ENCODE data around the gene DUOXA1.

Gene DUOXA1

GRCh38 chr15:45097466-45097865, 32.2 kb downstream of the DUOXA1 start:
- TF ChIP-seq CTCF (IDR thresholded peaks at IDR 0.05; ENCODE audit: control insufficient read depth, extremely low read depth, insufficient read depth): no peak
- H3K4me3 ChIP-seq (ENCODE audit: low read depth, low read length): no peak overlapping the region
- no peak for DNase-seq (ENCODE audit: low read depth)

- TF ChIP-seq CTCF (IDR thresholded peaks at IDR 0.05; ENCODE audit: control insufficient read depth, extremely low read depth, insufficient read depth): no peak
- DNase-seq (ENCODE audit: low read depth): no peak
- H3K4me3 ChIP-seq (ENCODE audit: low read depth, low read length): no peak overlapping the region
Measured at GRCh38 chr15:45095661-45096060, 34.0 kb downstream of the DUOXA1 start.

GRCh38 chr15:45094358-45094730, 35.3 kb downstream of the DUOXA1 start:
- no peak for DNase-seq (ENCODE audit: low read depth)
- no peak for TF ChIP-seq CTCF (IDR thresholded peaks at IDR 0.05; ENCODE audit: control insufficient read depth, extremely low read depth, insufficient read depth)
- no peak overlapping the region for H3K4me3 ChIP-seq (ENCODE audit: low read depth, low read length)

GRCh38 chr15:45093622-45094357, 35.9 kb downstream of the DUOXA1 start:
- no peak for TF ChIP-seq CTCF (IDR thresholded peaks at IDR 0.05; ENCODE audit: control insufficient read depth, extremely low read depth, insufficient read depth)
- H3K4me3 ChIP-seq (ENCODE audit: low read depth, low read length): no peak overlapping the region
- no peak for DNase-seq (ENCODE audit: low read depth)

GRCh38 chr15:45093013-45093412, 36.7 kb downstream of the DUOXA1 start:
- TF ChIP-seq CTCF (IDR thresholded peaks at IDR 0.05; ENCODE audit: control insufficient read depth, extremely low read depth, insufficient read depth): no peak
- DNase-seq (ENCODE audit: low read depth): no peak
- no peak overlapping the region for H3K4me3 ChIP-seq (ENCODE audit: low read depth, low read length)

- no peak for DNase-seq (ENCODE audit: low read depth)
- no peak for TF ChIP-seq CTCF (IDR thresholded peaks at IDR 0.05; ENCODE audit: control insufficient read depth, extremely low read depth, insufficient read depth)
- no peak overlapping the region for H3K4me3 ChIP-seq (ENCODE audit: low read depth, low read length)
Measured at GRCh38 chr15:45091576-45091975, 38.1 kb downstream of the DUOXA1 start.

GRCh38 chr15:45091161-45091560, 38.5 kb downstream of the DUOXA1 start:
- no peak overlapping the region for H3K4me3 ChIP-seq (ENCODE audit: low read depth, low read length)
- no peak for DNase-seq (ENCODE audit: low read depth)
- TF ChIP-seq CTCF (IDR thresholded peaks at IDR 0.05; ENCODE audit: control insufficient read depth, extremely low read depth, insufficient read depth): no peak

Measured in LNCaP clone FGC (cell line).